Osteoblast (primary cell): Measurements from ENCODE around the gene SLC25A39. TPM values are rescaled to one million over a fixed set of nuclear protein-coding genes. Genes with fewer than 3 reads are reported as not detected.

ENCODE experiments used
- DNase-seq: peaks from one replicate; pipeline ENCODE4 v3.0.0; 2011; ENCODE audit warnings: low spot score, mixed read lengths; ENCODE audit not compliant: insufficient read length; ENCODE audit errors: missing footprints
- H2AFZ ChIP-seq: 2 replicates; pipeline ENCODE4 v1.6.0; 2011; ENCODE audit warnings: mild to moderate bottlenecking, low read length
- H3K27ac ChIP-seq: 2 replicates; pipeline ENCODE4 v1.5.1; 2011; ENCODE audit warnings: mild to moderate bottlenecking, low read depth, low read length, moderate library complexity
- H3K27me3 ChIP-seq: 2 replicates; pipeline ENCODE4 v1.6.0; 2012; ENCODE audit warnings: mild to moderate bottlenecking, control low read depth, inconsistent platforms, low read length, moderate library complexity; ENCODE audit not compliant: insufficient read depth
- H3K36me3 ChIP-seq: 2 replicates; pipeline ENCODE4 v1.5.1; 2011; ENCODE audit warnings: mild to moderate bottlenecking, low read length, control low read depth, moderate library complexity; ENCODE audit not compliant: insufficient read depth
- H3K4me1 ChIP-seq: 2 replicates; pipeline ENCODE4 v1.5.1; 2011; ENCODE audit warnings: mild to moderate bottlenecking, low read length, control low read depth, moderate library complexity; ENCODE audit not compliant: insufficient read depth
- H3K4me2 ChIP-seq: 2 replicates; pipeline ENCODE4 v1.6.0; 2011; ENCODE audit warnings: mild to moderate bottlenecking, low read length; ENCODE audit not compliant: insufficient read depth
- H3K4me3 ChIP-seq: fragments of 200-600 bp; sonication (generic); 3 replicates; pipeline ENCODE4 v1.5.1; 2012; ENCODE audit warnings: mild to moderate bottlenecking, low read length, inconsistent platforms; ENCODE audit not compliant: insufficient read depth
- H3K79me2 ChIP-seq: 2 replicates; pipeline ENCODE4 v1.6.0; 2012; ENCODE audit warnings: mild to moderate bottlenecking, low read length, control low read depth, inconsistent platforms; ENCODE audit not compliant: insufficient read depth
- H3K9me3 ChIP-seq: 2 replicates; pipeline ENCODE4 v1.5.1; 2011; ENCODE audit warnings: low read depth, low read length, control low read depth
- H4K20me1 ChIP-seq: 2 replicates; pipeline ENCODE4 v1.6.0; 2012; ENCODE audit warnings: mild to moderate bottlenecking, low read length, control low read depth; ENCODE audit not compliant: insufficient read depth
- CTCF ChIP-seq: IDR thresholded peaks from 2 replicates; pipeline ENCODE4 v1.5.1; 2011; ENCODE audit warnings: mild to moderate bottlenecking, low read depth, low read length, moderate library complexity; ENCODE audit errors: extremely low read depth
- total RNA-seq: library from RNA; depleted of rRNA; stranded (reverse); fragments of >200 nt; gene quantifications from 2 replicates; pipeline ENCODE4 v1.2.3, GENCODE V29; 2012

SLC25A39 gene
- total RNA-seq, 1 donor: 60.1 TPM

- no peaks in the 10 kb centered on the region for H3K79me2 ChIP-seq
- TF ChIP-seq CTCF: no peak
- DNase-seq: peak; percentile 95
- H4K20me1 ChIP-seq: no peaks in the 10 kb centered on the region
- no peaks in the 10 kb centered on the region for H3K36me3 ChIP-seq
- no peak overlapping the region for H2AFZ ChIP-seq
- no peak overlapping the region for H3K4me3 ChIP-seq
- no peaks in the 10 kb centered on the region for H3K4me1 ChIP-seq
- peaks cover 11% of the 10 kb centered on the region for H3K27me3 ChIP-seq
- no peak overlapping the region for H3K4me2 ChIP-seq
- no peaks in the 10 kb centered on the region for H3K9me3 ChIP-seq
- H3K27ac ChIP-seq: no peak overlapping the region
Observed at GRCh38 chr17:44307387-44308186, 17.0 kb downstream of the SLC25A39 start.

- Histone ChIP-seq H3K79me2 (no peaks in the 10 kb centered on the region), H3K4me3 (no peak overlapping the region), H3K27me3 (peaks cover 18% of the 10 kb centered on the region), H3K9me3 (no peaks in the 10 kb centered on the region), H3K4me1 (no peaks in the 10 kb centered on the region), H3K27ac (no peak overlapping the region), H3K4me2 (no peak overlapping the region), H4K20me1 (no peaks in the 10 kb centered on the region), H3K36me3 (no peaks in the 10 kb centered on the region), H2AFZ (no peak overlapping the region)
- no peak for TF ChIP-seq CTCF
- DNase-seq: no peak
Observed at GRCh38 chr17:44304651-44305050, 20.0 kb downstream of the SLC25A39 start.

GRCh38 chr17:44297975-44298374 lies 26.6 kb downstream of the SLC25A39 start:
- peaks cover 22% of the 10 kb centered on the region for H3K27me3 ChIP-seq
- no peaks in the 10 kb centered on the region for H3K36me3 ChIP-seq
- H3K27ac ChIP-seq: no peak overlapping the region
- DNase-seq: no peak
- H3K79me2 ChIP-seq: no peaks in the 10 kb centered on the region
- H3K4me2 ChIP-seq: no peak overlapping the region
- TF ChIP-seq CTCF: no peak
- no peak overlapping the region for H3K4me3 ChIP-seq
- H3K4me1 ChIP-seq: no peaks in the 10 kb centered on the region
- H3K9me3 ChIP-seq: no peaks in the 10 kb centered on the region
- no peaks in the 10 kb centered on the region for H4K20me1 ChIP-seq
- no peak overlapping the region for H2AFZ ChIP-seq

GRCh38 chr17:44293509-44294226 lies 31.0 kb downstream of the SLC25A39 start:
- no peak for TF ChIP-seq CTCF
- H3K4me2 ChIP-seq: no peak overlapping the region
- no peaks in the 10 kb centered on the region for H4K20me1 ChIP-seq
- peaks cover 15% of the 10 kb centered on the region for H3K27me3 ChIP-seq
- no peak overlapping the region for H3K27ac ChIP-seq
- no peak overlapping the region for H3K4me3 ChIP-seq
- H3K9me3 ChIP-seq: no peaks in the 10 kb centered on the region
- DNase-seq: no peak
- no peaks in the 10 kb centered on the region for H3K79me2 ChIP-seq
- H3K36me3 ChIP-seq: no peaks in the 10 kb centered on the region
- no peak overlapping the region for H2AFZ ChIP-seq
- H3K4me1 ChIP-seq: no peaks in the 10 kb centered on the region
